Aorta (tissue), 5 donors: ENCODE measurements around the gene SAMMSON. TPM values are rescaled to one million over a fixed set of nuclear protein-coding genes. Genes with fewer than 3 reads are reported as not detected.

ENCODE experiments used
- ATAC-seq: fragments of 200-7000 bp; cut with Tn5 transposase; one replicate; pipeline ENCODE4 v1.9.1; 2022; ENCODE audit warnings: moderate library complexity; ENCODE audit not compliant: low FRiP score
- DNase-seq, 2 donors: peaks; one replicate each; pipeline ENCODE4 v3.0.0-alpha.2; 2020
- H3K27ac ChIP-seq, 2 donors: one replicate each; pipeline ENCODE4 v1.5.1; 2013; ENCODE audit warnings: low read length in 2 of 2, mild to moderate bottlenecking in 2 of 2, moderate library complexity in 2 of 2, control low read depth in 1 of 2, inconsistent platforms in 1 of 2, low read depth in 1 of 2
- H3K27me3 ChIP-seq, 2 donors: one replicate each; pipeline ENCODE4 v1.6.1; 2013; ENCODE audit warnings: control low read depth in 1 of 2, low read length in 1 of 2, mild to moderate bottlenecking in 1 of 2, moderate library complexity in 1 of 2; ENCODE audit not compliant: insufficient read depth in 2 of 2, control insufficient read depth in 1 of 2
- H3K36me3 ChIP-seq, 2 donors: one replicate each; pipeline ENCODE4 v1.6.1; 2013; ENCODE audit warnings: control low read depth in 1 of 2, low read length in 1 of 2, mild to moderate bottlenecking in 1 of 2; ENCODE audit not compliant: insufficient read depth in 2 of 2, control insufficient read depth in 1 of 2
- H3K4me1 ChIP-seq, 2 donors: one replicate each; pipeline ENCODE4 v1.6.1; 2013; ENCODE audit warnings: low read length in 2 of 2, control low read depth in 1 of 2, mild to moderate bottlenecking in 1 of 2, moderate library complexity in 1 of 2; ENCODE audit not compliant: insufficient read depth in 2 of 2, control insufficient read depth in 1 of 2
- H3K4me3 ChIP-seq, 2 donors: one replicate each; pipeline ENCODE4 v1.5.1; 2013; ENCODE audit warnings: low read length in 2 of 2, control low read depth in 1 of 2, mild to moderate bottlenecking in 1 of 2
- H3K9me3 ChIP-seq: one replicate; pipeline ENCODE4 v1.6.1; 2013; ENCODE audit warnings: mild to moderate bottlenecking, low read length; ENCODE audit not compliant: control insufficient read depth
- WGBS, 2 donors: extraction: QIAGEN DNeasy Blood & Tissue Kit; methylation state at CpG; one replicate each; pipeline ENCODE4 v1.1.7; 2013; 5-methylcytosine and 5-hydroxymethylcytosine counted together
- intact Hi-C, 2 donors: fragments of 100-400 bp; cut with DNase I; formaldehyde crosslinking; loops; one replicate each; pipeline versions ENCODE4 v1.14.2 to v1.15.0; 2022
- long read RNA-seq, 2 donors: library from polyadenylated mRNA; unstranded; transcript quantifications; one replicate each; pipeline ENCODE4 v2.0.0, GENCODE V29; 2020 to 2021
- polyA plus RNA-seq, 2 donors: library from polyadenylated mRNA; stranded (reverse); fragments of 200-250 nt; gene quantifications; one replicate each; pipeline ENCODE4 v1.2.3, GENCODE V29; 2013
- total RNA-seq, 2 donors: library from RNA; stranded (reverse); fragmentation: NEBNext Ultra II Directional; extraction: Animal tissue kit (Norgen Biotek cat#: 25700); gene quantifications; one replicate each; pipeline ENCODE4 v1.2.1, GENCODE V29; 2021
- donor health status: healthy with polysubstance abuse.
- donor health status: Bipolar disorder and iron deficiency.
- donor health status: DM: no; HTN: no; CAD: no.
- donor health status: DM: no; HTN: no; CAD: no.
- donor health status: DM: yes; HTN: yes; CAD: no.

Gene SAMMSON
- 10 to 100 TPM; 14.7 to 25.6 TPM for total RNA-seq
- 1 to 10 TPM; 2.2 to 3.6 TPM for polyA plus RNA-seq
- long read RNA-seq, donor 1, partial matches to known transcripts: 1 of 21 reads
- long read RNA-seq, donor 1, other reads (novel, unspliced or antisense): 20 of 21 reads
- long read RNA-seq, donor 2, partial matches to known transcripts: 0 of 9 reads
- long read RNA-seq, donor 2, other reads (novel, unspliced or antisense): 9 of 9 reads

DNA sequence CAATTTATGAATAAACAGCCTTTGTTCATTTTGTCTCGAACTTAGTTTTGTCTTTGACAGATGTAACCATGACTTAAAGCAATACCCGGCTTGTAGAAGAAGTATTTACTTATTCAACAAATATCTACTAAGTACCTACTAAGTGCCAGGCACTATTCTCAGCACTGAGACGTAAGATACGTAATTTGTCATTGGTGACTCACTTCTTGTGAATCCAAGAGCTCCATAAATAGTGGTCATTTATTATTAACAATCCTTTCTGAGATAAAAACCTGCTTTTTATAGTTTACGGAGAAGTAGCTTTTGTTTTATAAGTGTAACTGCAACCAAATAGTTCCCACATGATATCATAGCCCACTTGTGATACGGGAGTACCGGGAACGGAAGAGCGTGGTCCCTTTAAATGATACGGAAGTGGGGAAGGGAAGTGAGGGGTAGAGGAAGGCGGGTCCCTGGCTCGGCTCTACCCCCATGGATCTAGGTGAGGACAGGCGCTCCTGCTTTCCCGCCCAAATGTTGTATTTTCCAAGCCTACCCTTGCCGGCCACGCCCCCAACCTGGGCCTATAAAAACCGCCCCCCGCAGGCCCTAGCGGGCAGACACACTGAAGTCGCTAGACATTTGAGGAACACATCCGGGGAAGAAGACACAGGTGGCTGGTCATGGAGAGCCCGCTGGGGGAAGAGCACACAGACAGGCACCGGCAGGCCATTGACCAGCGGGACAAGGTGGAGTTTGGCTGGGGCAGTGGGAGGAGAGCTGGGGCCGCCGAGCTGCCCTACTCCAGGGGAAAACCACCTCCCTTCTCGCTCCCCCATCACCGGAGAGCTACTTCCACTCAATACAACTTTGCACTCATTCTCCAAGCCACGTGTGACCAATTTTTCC, at the start of gene SAMMSON:
SAMMSON (plus strand) TSS at position 594 of the 888 bp plus-strand sequence.
- no peaks in the 10 kb centered on the region for H3K9me3 ChIP-seq
- H3K4me1 ChIP-seq: peaks cover 0 to 3% of the 10 kb centered on the region in 2 donors
- intact Hi-C loops: loop anchor here in 1 of 2 donors (10.0 kb wide), 1 partner anchor 65 kb away; no protein-coding TSS in a partner anchor
- DNase-seq (peak; percentile 44 to 80), ATAC-seq (peak; percentile 66)
- no peaks in the 10 kb centered on the region for H3K36me3 ChIP-seq
- H3K27ac ChIP-seq: peak within 1 kb of the TSS; percentile 95 to 100
- no peak within 1 kb of the TSS for H3K4me3 ChIP-seq
- 56 to 57% methylated on average over 29 of the region's 29 CpGs for WGBS, 2 donors
- no peaks in the 10 kb centered on the region for H3K27me3 ChIP-seq

DNA sequence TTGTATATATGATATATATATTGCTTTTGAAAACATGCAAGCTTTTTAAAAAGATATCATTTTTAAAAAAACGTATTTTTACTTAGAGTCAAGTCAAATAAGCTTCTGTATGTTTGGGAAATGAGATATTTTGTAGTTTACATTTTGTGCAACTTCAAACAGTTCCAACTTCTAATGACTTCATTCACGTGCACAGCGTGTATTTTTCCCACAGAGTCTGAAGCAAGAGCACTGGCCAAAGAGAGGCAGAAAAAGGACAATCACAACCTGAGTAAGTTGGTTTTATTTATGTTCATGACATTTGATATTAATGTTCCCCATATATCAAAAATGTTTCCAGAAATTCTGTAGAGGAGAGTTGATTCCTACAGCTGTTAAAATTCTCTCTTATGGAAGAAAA, 47.9 kb upstream of the SAMMSON start:
- 66 to 69% methylated on average over 3 of the region's 3 CpGs for WGBS, 2 donors
- H3K4me3 ChIP-seq: no peak overlapping the region
- DNase-seq (no peak), ATAC-seq (no peak)
- no peaks in the 10 kb centered on the region for H3K27me3 ChIP-seq
- peaks cover 0 to 1% of the 10 kb centered on the region in 2 donors for H3K4me1 ChIP-seq
- no peaks in the 10 kb centered on the region for H3K9me3 ChIP-seq
- intact Hi-C loops: no loop called here
- H3K36me3 ChIP-seq: no peaks in the 10 kb centered on the region
- H3K27ac ChIP-seq: no peak overlapping the region

GRCh38 chr3:69959581-69959980, 40.0 kb upstream of the SAMMSON start:
- Histone ChIP-seq H3K4me3 (no peak overlapping the region), H3K27me3 (no peaks in the 10 kb centered on the region), H3K36me3 (peaks cover 2 to 6% of the 10 kb centered on the region in 2 donors), H3K27ac (no peak overlapping the region), H3K4me1 (no peaks in the 10 kb centered on the region), H3K9me3 (no peaks in the 10 kb centered on the region)
- no peak for DNase-seq
- intact Hi-C loops: no loop called here
- WGBS, 2 donors: 90 to 93% methylated on average over 7 of the region's 7 CpGs
- ATAC-seq: no peak

DNA sequence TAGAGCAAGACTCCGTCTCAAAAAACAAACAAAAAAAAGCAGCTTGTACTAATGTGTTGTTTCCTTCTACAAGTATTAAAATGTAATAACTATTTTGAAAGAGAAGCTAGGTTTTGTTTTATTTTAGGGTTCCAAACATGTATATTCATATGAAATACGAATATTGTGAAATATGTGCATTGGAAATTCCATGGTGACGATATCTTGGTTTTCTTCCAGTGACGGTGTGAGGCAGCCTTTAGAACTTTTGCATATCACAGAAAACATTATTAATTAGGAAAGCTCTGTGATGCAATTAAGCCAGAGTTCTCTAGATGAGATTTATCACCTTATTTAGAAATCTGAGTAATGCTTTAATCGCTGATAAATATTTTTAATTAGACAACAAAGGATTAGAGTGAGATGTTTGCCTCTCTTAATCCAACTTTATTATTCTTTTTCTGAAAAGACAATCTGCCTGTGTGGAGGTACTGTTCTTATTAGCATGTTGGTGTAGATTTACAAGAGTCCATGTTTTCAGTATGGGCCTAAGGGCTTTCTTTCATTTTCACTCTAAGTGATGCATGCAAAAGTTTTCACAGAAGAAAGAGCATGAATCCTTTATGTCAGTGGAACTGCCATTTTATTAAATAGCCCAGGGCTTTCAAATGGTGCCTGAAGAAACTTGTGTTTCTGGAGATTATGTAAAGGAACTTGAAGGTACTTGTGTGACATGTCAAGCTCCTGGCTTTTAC, 37.7 kb upstream of the SAMMSON start:
- 93 to 94% methylated on average over 5 of the region's 5 CpGs for WGBS, 2 donors
- Histone ChIP-seq H3K9me3 (no peaks in the 10 kb centered on the region), H3K4me3 (no peak overlapping the region), H3K4me1 (no peaks in the 10 kb centered on the region), H3K27ac (no peak overlapping the region), H3K36me3 (peaks cover 2 to 10% of the 10 kb centered on the region in 2 donors), H3K27me3 (no peaks in the 10 kb centered on the region)
- ATAC-seq (no peak), DNase-seq (no peak)
- intact Hi-C loops: no loop called here

DNA sequence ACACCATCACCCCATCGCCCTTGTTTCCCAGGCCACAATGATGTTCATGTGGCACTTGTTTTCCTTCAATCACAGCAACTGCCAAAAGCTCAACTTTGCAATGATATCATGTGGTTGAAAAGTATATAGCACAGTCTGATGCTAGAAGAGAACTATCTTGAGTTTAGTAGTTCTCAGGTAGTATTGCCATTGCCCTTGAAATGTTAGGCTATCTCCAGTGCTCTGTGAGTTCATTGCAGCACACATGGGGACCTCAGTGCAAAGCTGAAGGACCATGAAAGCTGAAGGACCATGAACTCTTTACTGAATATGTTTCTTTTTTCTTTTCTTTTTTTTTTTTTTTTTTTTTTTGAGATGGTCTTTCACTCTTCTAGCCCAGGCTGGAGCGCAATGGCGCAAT, 35.9 kb upstream of the SAMMSON start:
- H3K9me3 ChIP-seq: no peaks in the 10 kb centered on the region
- ATAC-seq: no peak
- intact Hi-C loops: no loop called here

DNA sequence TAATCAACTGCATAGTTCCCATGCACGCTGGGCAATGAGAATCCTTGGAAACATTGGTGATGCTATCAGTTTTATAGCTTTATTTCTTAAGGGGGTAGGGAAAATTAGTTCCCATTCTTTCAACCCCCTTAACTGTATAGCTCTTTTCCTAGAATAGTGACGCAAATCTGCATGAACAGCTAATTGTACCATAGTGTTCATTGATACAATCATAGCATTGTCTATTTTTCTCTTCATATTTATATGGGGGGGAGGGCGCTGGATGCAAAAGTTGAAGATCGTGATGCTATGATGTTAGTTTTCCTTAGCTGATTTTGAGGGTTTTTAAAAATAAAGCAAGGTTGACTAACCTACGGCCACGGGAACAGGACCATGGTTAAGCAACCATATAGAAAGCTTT, 32.4 kb upstream of the SAMMSON start:
- Histone ChIP-seq H3K4me3 (no peak overlapping the region), H3K27ac (no peak overlapping the region), H3K27me3 (no peaks in the 10 kb centered on the region), H3K4me1 (no peaks in the 10 kb centered on the region), H3K36me3 (peaks cover 0 to 4% of the 10 kb centered on the region in 2 donors), H3K9me3 (no peaks in the 10 kb centered on the region)
- DNase-seq (no peak), ATAC-seq (no peak)
- WGBS, 2 donors: 87 to 94% methylated on average over 6 of the region's 6 CpGs
- intact Hi-C loops: no loop called here

More for the DNA sequence above, 35.9 kb upstream of the SAMMSON start:
- no peaks in the 10 kb centered on the region for H3K4me1 ChIP-seq
- H3K4me3 ChIP-seq: no peak overlapping the region
- no peaks in the 10 kb centered on the region for H3K27me3 ChIP-seq
- peaks cover 2 to 10% of the 10 kb centered on the region in 2 donors for H3K36me3 ChIP-seq
- H3K27ac ChIP-seq: no peak overlapping the region
- DNase-seq: no peak
- WGBS, 2 donors: 97 to 99% methylated on average over 3 of the region's 3 CpGs

GRCh38 chr3:69970827-69971226, 28.7 kb upstream of the SAMMSON start:
- Histone ChIP-seq H3K36me3 (no peaks in the 10 kb centered on the region), H3K4me3 (no peak overlapping the region), H3K9me3 (no peaks in the 10 kb centered on the region), H3K27ac (no peak overlapping the region), H3K4me1 (no peaks in the 10 kb centered on the region), H3K27me3 (no peaks in the 10 kb centered on the region)
- intact Hi-C loops: no loop called here
- WGBS, 2 donors: 87 to 90% methylated on average over 5 of the region's 5 CpGs
- ATAC-seq (no peak), DNase-seq (peak in 1 of 2 donors; percentile 47)

DNA sequence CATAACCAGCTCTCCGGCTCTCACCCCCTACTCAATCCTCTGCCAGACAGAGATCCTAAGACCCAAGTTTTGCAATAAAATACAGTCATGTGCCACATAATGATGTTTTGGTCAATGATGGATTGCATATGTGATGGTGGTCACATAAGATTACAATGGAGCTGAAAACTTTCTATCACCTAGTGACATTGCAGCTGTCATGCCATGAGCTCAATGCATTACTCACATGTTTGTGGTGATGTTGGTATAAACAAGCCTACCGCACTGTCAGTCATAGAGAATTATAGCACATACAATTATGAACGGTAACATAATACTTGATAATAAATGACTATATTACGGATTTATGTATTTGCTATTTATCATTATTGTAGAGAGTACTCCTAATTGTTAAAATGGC, 26.9 kb upstream of the SAMMSON start:
- Histone ChIP-seq H3K36me3 (peaks cover 0 to 3% of the 10 kb centered on the region in 2 donors), H3K27ac (no peak overlapping the region), H3K4me3 (no peak overlapping the region), H3K9me3 (no peaks in the 10 kb centered on the region), H3K27me3 (no peaks in the 10 kb centered on the region), H3K4me1 (no peaks in the 10 kb centered on the region)
- DNase-seq (no peak), ATAC-seq (no peak)
- intact Hi-C loops: no loop called here
- 97 to 98% methylated on average over 4 of the region's 4 CpGs for WGBS, 2 donors
